Limb (tissue), 2 donors: Measurements from ENCODE around the gene SPRED2.
A peak's percentile ranks its signal among the peaks of the same experiment; 100 is the strongest.

Experiments
- DNase-seq, 2 donors: peaks; one replicate each; pipeline ENCODE4 v3.0.0-alpha.2; 2016; ENCODE audit errors: extremely low spot score in 2 of 2

Gene SPRED2

DNA sequence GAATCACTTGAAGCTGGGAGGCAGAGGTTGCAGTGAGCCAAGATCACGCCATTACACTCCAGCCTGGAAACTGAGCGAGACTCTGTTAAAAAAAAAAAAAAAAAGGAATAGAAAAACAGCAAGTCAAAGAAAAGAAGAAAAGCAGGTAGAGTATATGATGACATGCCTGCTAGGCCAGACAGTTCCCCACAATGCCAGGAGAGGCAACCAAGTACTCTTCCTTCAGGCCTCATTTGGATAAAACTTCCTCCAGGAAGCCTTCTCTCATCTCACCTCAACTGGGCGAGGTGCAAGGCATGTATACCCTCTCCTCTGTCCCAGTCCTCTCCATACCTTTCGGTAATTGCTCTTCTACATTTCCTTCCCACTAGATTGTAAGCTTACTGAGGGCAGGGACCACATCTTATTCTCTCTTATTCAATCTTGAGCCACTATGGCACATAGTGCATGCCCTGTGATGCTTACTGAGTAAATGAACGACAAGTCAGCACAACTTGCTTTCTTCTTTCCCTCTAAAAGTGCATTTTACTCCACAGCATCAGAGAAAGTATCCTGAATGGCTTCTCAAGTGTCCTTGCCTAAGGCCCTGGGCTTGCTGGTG lies 10.1 kb upstream of the SPRED2 start:
- no peak for DNase-seq

DNA sequence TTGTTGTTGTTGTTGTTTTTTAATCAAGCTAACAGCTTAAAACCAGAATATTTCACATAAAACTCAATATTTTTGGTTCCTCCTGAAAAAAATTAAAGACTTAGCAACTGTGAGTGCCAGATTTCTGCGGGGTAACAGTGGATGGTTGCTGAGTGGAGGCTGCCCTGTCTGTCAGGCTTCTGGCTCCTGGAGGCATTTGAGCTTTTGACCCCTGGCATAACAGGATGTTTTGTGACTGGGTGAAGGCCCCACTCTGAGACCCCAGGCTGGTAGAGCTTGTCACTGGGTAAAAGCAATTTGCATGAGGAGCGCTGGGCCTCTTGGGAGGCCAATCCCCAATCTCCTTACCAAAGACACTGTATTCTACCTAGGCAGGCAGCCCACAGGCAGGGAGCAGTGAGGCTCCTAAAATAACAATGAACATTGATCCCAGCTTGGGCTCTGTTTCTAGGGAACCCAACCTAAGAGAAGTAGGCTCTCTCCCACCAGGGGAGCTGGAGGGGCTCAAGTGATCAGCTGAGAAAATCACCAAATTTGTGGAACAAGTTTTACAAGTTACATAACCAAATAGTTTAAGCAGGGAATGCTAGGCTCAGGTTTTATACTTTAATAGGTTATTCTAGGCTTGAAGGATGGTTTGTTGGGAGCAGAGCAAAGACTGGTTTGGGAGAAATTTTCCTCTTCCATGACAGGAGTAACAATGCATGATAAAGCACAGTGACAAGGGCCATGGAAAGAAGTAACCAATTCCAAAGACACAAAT lies 5.9 kb upstream of the SPRED2 start:
- DNase-seq = no peak

DNA sequence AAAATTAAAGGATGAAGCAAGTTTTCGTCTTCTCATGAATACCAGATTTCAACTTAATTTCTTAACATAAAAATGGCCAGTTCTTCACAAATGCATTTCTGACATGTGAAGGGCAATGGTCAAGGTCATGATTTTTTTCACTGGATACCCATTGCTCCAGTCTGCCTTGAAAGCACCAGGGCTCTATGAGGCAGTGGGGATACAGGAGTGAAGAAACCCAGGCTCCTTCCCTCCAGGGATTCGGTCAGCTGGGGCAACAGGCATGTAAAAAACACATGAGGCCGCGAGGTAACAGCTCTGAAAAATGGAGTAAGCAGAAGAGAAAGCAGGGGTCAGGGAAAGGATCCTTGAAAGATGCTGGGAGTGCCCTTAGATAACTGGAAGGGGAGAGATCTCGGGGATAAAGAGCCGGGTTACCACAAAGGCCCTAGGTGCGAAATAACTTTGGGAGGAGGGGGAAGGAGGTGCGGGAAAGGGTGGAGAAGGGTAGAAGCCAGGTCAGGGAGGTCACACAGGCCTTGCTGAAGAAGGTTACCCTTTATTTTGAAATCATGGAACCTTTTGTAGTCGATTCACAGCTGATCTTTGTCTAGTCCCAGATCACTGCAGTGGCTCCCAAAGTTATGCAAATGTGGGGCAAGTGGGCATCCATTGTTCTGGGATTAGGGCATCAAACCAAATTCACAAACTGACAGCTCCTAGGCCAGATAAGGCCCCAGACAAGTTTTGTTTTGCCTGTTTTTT lies 5.2 kb upstream of the SPRED2 start:
- DNase-seq = no peak

DNA sequence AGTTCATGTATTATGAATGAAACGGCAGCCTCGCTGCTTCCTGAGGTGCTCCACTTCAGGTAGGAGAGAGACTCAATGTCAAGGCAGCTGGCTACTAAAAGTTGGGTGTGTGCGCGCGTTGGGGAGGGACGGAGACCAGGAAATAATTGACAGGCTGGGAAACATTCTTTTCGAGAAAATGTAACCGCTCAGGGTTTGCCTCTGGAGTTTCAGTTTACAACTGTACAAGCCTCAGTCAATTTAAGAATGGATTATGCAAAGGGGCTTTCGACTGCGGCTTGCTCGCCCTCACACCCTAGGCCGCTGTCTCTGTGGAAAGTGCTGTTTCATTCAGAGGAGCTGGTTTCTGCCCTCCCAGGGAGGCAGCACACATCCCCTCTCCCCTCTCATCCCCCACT lies 4.4 kb upstream of the SPRED2 start:
- DNase-seq = peak in 1 of 2 donors; percentile 27

DNA sequence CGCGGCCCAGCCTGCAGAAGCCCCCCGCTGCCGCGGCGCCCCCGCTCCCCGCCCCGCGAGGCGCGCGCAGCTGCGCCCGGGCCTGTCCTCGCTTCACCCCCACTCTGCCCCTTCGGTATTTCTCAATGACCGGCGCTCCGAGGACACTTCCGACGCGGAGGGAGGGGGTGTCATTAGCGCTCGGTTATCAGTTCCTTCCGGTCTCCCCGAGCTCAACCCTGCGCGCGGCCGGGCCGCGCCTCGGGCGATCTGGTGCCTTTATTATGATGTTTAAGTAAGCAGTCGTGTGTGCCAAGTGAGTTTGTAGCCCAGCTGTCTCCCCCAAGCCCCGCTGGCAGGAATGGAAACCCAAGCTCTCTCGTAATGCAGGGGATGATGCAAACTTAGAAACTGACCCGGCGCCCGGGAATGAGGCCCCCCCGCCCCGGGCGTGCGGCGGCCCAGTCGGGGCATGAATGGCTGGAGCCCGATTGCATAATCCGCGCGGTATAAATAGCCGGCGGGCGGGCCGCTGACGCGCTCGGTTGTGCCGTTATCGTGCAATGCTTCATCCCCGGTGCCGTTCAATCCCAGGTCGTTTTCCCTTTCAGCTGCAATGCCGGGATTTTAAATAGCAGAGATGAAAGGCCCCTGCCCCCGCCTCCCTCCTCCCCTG lies 3.9 kb upstream of the SPRED2 start:
- peak; percentile 83 to 90 for DNase-seq

DNA sequence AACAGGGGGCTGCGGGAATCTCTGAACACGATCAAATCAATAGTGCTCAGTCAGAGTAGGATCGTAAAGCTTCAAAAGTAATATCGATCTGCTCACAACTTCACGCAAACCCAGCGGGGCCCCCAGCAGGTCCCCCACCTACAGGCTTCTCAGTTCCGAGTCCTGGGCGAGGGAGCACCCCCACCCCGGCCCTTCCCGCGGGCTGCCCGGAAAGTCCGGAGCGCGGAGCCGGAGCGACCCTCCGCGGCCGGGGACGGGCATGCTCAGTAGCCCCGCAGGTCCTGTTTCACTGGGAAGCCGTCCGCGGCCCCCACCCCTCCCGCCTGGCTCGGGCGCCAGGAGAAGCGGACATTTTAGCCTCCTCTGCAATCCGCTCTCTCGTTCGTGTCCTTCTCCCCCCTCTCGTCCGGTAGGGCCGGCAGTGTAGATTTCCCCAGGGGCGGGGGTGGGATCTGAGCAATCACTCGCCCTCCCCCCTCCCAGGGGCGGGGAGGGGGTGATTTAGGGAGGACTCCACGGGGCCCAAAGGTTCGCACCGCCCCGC lies 3.3 kb upstream of the SPRED2 start:
- peak; percentile 90 to 96 for DNase-seq

DNA sequence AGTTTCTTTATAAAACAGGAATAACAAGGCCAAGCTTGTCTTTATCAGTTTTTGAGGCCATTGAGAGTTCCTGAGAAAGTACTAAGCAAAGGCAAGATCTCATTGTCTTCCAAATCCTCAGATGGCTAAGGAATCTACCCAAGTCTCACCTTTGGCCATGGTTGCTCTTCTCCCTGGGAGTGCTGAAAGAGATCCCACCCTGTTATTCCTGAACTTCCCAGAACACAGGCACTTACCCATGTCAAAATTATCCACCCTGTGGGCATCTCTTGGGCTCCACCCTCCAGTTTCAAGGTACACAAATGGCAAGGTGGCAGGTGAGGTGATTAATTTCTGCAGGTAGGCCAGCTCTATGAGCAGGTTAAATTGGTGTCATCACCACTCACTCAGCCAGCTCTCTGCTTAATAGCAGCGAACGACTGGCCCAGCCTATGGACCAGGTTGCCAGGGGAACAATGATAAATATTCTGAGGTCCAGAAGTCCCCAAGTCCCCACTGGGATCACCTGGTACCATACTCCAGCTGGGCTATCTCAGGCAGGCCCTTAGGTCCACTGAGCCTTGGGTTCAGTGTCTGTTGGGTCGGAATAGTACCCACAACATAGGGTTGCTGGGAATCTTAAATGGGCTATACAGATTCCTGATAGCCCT lies 2.3 kb upstream of the SPRED2 start:
- no peak for DNase-seq

DNA sequence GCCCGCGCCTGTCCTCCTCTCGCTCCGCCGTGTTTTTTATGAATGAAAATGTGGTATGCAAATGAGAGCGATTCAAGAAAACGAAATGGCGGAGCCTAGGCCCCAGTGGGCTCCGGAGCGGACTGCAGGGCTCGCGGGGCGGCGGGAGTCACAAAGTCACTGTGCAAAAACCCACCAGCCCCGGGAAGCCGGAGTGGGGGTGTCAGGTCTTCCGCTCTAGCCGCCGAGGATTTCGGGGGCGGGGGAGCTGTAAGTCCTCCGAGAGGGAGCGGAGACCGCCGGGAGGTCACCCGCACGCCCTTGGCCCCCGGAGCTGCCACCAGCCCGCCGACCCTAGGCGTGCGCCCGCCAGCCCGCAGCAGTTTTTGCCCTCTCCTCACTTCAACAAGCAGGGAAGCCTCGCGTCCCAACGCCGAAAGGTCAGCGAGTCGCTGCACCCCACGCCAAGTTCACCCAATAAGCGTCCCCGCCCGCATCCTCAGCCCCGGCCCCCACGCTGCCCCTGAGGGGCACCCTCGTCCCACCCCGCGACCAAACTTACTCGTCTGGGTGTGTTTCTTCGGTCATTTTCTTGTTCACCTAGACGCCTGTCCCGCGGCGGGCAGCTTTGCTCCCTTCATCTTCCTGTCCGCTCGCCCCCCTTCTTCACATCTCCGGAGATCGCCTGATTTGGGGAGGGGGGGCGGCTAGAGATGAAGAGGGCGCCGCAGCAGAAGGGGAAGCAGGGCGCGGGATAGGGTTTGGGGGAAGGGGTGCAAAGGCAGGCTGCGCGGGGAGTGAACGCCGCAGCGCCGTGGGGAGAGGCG lies 775 bp downstream of the SPRED2 start:
- DNase-seq = peak in 1 of 2 donors; percentile 39

DNA sequence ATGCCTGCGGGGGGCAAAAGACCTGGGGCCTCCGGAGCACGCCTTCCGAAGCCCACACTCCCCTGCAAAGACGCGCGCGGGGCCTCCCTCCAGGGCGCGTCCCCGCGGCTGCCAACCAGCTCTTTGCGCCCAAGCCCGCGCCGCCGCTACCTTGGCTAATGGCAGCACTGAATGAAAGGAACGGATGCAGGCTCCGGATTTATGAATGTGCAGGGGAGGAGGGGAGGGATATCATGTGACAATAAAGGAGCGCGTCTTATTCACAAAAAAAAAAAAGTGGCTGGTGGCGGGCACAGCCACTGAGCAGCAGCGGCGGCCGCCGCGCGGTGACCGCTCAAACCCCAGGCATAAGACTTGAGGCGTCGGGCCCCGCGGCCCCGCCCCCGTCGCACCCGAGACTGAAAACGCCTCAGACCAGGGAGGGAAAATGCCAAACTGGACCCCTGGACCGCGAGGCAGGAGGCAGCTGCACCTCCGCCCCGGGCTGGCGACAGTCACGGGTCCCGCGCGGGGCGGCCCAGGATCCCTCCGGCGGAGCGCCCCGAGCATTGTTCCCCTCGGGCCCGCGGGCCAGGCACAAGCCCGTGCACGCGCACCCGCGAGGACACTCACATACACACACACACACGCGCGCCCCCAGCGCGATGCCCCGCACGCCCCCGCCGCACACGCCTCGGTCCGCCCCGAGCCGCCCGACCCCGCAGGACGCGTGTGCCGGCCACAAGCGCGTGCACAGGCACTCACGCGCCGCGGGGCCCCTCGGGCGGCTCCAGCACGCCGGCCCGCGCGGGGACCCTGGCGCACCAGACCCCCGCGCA lies 1.6 kb downstream of the SPRED2 start:
- peak; percentile 40 to 78 for DNase-seq

DNA sequence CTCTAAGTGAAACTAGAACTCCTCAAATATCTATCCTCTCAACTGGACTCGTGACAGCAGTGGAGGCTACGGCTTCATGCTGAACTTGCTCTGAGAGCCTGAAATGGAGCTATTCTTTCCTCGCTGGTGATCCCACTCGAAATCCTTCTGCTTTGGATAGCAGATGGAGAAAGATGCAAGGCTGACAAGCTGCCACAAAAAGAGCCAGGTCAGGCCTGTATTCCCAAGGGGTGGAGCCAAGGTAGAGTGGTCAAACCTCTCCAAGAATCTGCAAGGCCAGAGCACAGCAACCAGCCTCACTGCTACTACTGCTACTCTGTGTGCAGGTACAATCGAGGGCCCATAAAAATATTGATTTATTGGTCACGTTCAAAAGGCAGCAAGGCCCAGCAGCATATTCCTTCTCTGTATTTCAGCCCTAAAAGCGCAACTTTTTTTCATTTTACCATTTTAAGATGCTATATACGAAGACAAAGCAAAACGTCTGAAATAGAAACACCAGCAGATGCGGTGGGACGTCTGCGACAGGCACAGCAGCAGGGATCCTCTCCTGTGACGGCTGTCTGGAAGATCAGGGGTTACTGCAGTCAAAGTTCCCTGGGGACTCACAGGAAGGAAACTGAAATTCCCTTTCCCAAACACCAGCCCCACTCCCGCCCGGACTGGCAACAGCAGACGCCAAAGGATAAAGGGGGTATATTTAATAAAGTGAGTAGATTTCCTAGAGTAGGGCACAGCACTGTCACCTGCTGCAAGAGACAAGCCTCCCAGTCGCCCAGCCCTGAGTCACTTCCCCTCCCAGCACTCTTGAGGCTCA lies 2.4 kb downstream of the SPRED2 start:
- peak in 1 of 2 donors; percentile 7 for DNase-seq

DNA sequence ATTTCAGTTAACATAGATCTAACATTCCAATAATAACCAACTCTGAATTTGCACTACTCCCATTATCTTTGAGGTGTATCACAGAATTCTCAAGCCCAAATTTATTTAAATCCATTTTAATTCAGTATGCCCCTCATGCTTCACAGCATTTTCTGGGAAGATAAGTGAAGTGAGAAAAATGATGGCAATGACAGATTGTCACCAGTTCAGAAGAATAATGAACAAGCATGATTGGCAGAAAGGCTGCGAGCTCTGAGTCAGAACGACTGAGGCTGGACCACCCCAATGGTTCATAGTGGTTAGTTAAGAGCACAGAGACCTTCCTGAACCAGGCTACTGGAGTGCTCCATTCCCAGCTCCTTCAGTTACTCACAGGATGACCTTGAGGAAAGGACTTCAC lies 4.9 kb downstream of the SPRED2 start:
- no peak for DNase-seq

DNA sequence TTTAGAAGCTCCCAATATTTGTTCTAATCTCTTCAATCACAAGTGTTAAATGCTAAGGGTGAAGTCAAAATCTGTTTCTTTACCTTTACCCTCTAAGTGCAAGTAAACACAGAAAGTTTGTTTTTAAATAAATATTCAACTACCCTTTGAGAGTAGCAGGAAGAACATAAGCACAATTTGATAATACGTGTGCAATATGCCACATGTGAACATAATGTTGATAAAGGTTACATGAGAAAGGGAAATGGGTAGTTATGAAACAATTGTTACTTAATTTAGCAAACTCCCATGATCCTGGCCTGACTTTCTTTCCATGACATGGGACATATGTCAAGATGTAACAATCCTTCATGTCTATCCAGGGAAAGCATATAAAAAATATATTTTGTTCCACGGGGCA lies 7.1 kb downstream of the SPRED2 start:
- DNase-seq = no peak

DNA sequence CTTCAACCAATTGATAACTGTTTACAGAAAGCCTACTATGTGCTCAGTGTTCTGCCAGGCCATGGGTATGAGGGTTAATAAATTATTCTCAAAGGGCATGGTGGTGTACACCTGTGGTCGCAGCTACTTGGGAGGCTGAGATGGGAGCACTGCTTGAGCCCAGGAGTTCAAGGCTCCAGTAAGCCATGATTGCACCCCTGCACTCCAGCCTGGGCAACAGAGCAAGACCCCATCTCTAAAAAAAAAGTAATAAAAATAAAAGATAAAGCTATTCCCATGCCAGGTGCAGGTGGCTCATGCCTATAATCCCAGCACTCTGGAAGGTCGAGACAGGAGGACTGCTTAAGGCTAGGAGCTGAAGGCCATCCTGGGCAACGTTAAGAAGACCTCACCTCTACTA lies 8.0 kb downstream of the SPRED2 start:
- DNase-seq = no peak

DNA sequence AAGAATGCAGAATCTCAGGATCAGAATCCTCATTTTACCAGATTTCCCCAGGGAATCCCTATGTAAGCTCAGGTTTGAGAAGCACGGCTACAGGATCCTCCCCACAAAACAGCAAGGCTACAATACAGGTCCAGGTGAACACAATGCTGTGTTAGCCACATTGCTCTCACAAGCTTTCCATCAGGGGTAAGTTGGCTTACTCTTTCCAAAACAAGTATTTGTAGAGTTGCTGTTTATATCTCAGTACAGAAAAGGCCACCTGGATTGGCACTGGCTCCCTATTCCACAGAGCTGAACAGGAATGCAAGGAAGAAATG lies 11.0 kb downstream of the SPRED2 start:
- no peak for DNase-seq

DNA sequence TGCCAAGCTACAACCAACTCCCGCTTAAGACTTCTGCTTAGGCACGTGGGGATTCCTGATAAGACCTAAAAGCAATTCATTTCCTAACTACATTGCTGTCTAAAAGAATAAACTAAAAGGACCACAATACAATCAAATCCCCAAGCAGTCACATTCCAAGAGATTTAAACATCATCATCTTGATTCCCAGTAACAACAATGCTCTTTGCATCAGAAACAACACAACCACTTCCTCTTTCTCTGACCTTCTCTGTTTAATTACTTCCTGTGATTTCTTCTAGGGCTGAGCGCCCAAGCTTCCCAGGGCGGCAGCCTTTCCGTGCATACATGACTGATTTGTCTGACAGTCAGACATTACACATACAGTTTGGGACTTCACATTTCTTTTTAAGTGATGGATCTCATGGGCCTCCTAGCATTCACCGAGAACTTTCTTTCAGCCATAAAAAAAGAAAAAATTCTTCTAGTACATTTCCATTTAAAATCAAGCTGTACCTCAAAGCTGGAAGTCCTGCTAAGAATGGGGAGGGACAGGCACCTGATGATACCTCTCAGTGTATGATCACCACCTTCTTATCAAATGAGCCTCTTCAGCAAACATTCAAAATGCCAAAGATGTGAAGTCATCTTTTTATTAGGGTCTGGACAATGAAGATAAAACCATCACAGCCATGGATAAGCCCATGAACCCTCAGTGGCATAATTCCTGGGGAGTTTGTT lies 11.5 kb downstream of the SPRED2 start:
- no peak for DNase-seq

DNA sequence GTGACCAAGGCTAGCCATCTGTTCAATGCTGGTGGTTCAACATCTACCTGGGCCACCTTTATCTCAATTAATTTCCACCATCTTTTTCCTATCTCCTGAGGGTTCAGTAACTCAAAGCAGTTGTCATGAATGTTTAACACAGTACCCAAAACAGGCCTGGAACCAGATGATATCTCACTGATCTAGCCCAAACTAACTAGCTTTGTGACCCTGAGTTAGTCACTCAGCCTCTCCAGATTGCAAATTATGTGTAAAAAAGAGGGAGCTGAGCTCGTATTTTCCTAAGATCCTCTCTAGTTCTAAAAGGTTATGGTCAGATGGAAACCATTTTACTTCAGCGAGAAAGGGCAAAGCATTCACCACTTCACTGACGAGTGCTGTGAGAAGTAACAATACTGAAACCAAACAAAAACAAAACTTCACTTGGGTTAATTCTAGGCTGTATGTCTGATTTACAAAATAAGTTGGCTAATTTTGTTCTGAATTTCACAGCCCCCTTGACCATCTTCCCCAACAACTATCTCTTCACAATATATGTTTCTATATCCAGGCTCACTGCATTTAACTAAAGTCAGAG lies 14.8 kb downstream of the SPRED2 start:
- DNase-seq = no peak

DNA sequence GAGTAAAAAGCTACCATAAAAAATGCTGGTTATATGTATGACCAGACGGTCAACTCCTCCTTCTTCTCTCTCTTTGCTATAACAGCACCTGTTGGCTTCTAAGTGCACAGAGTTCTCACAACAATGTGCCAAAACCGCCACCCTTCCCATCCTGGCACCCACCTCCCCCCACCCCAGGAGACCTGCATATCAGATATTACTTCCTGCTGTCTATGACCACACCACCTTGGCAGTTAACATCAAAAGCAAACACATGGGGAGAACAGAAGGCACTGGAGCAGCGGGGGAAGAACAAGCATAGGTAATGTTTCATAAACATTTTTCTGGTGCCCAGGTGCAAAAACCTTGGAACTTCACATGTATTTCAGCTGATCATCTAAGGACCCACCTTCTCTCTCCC lies 15.5 kb downstream of the SPRED2 start:
- no peak for DNase-seq

DNA sequence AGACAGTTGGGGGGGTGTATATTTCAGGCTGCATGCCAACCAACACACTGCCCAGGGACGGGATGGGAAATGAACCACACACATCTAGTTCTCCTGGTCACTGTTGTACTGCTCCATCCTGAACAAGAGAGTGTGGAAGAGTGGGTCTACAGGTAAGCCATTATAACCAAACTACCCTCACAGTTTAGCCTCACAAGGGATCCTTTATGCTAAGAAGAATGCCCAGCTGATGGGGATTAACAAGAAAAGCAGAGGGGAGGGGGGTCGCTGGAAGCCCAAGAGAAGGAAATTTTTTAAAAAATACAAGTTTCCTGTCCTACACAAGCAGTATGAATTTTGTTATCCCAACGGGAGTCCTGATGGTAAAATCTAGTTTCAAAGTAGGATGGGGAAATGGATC lies 16.1 kb downstream of the SPRED2 start:
- no peak for DNase-seq
